ENCODE results near the gene TGM1.
A peak's percentile ranks its signal among the peaks of the same experiment; 100 is the strongest.

The TGM1 gene

DNA sequence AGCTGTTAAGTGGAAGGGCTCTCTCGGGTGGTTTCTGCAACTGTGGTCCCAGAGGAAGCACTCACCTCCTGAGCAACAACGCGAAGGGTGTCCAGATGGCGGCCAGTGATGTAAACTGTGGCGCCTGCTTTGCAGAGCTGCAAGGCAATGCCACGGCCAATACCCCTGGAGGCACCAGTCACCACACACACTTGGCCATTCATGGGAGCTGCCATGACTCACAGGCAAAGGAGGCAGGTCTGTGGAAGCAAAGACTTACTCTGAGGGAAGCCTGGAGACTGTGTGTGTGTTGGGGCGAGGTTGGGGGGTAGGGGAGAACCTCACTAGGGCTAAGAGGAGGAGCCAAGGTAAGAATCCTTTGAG, 35.9 kb upstream of the TGM1 start:
- Histone ChIP-seq H3K4me3 (IDR thresholded peaks at IDR 0.05; ENCODE audit: insufficient read depth, low read depth, low read length) (no peak overlapping the region), H3K36me3 (ENCODE audit: insufficient read depth) (no peaks in the 10 kb centered on the region), H3K4me2 (peak overlapping the region; percentile 78), H3K4me1 (ENCODE audit: low read depth, poor library complexity, severe bottlenecking) (peaks cover 14% of the 10 kb centered on the region), H3K27ac (peak overlapping the region; percentile 45; the same call in 1 of the 2 replicates), H3K9ac (peak overlapping the region; percentile 55; the same call in 1 of the 2 replicates), H3K27me3 (ENCODE audit: insufficient read depth, low read depth) (no peaks in the 10 kb centered on the region), H2AFZ (ENCODE audit: low read depth) (peak overlapping the region; percentile 66; the same call in 1 of the 2 replicates), H3K79me2 (ENCODE audit: insufficient read depth, low read depth) (peaks cover 12% of the 10 kb centered on the region; the same call in 1 of the 2 replicates), H4K20me1 (ENCODE audit: insufficient read depth) (no peaks in the 10 kb centered on the region)
- TF ChIP-seq, protein P1, sequence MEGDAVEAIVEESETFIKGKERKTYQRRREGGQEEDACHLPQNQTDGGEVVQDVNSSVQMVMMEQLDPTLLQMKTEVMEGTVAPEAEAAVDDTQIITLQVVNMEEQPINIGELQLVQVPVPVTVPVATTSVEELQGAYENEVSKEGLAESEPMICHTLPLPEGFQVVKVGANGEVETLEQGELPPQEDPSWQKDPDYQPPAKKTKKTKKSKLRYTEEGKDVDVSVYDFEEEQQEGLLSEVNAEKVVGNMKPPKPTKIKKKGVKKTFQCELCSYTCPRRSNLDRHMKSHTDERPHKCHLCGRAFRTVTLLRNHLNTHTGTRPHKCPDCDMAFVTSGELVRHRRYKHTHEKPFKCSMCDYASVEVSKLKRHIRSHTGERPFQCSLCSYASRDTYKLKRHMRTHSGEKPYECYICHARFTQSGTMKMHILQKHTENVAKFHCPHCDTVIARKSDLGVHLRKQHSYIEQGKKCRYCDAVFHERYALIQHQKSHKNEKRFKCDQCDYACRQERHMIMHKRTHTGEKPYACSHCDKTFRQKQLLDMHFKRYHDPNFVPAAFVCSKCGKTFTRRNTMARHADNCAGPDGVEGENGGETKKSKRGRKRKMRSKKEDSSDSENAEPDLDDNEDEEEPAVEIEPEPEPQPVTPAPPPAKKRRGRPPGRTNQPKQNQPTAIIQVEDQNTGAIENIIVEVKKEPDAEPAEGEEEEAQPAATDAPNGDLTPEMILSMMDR (conservative IDR thresholded peaks at IDR 0.05; ENCODE audit: low read depth, low read length): no peak

DNA sequence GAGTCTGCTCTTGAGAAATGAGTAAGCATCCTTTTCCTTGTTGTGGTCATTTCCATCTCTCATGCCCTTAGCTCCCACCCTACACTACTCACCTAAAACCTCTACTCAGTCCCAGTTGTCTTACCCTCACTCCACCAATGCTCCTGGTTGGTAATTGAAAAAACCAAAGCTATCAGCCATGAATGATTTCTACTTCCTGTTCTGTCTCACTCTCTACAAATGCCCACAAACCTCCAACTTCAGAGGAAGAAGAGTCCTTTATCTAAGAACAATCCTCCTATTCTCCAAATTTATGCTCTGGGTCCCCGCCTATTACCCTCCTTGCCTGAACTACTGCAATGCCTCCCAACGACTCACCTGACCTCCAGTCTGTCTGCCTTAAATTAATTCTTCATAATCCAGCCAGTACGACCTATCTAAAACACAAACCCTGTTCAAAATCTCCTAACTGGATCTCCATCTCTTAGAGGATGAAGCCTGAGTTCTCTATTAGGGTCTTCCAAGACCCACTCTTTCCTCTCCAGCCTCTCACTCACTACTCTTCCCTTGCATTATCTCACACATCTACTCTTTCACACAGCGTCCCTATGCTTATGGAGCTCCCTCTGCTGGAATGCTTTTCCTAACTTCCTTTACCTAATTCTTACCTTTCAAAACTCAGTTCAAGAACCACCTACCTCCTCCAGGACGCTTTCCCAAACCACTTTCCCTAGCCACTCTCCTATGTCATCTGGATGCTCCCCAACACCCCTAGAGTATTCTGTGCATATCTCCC, 34.4 kb upstream of the TGM1 start:
- Histone ChIP-seq H3K4me3 (IDR thresholded peaks at IDR 0.05; ENCODE audit: insufficient read depth, low read depth, low read length) (no peak overlapping the region), H2AFZ (ENCODE audit: low read depth) (no peak overlapping the region), H3K27me3 (ENCODE audit: insufficient read depth, low read depth) (no peaks in the 10 kb centered on the region), H3K9ac (no peak overlapping the region), H3K4me1 (ENCODE audit: low read depth, poor library complexity, severe bottlenecking) (peaks cover 14% of the 10 kb centered on the region), H3K79me2 (ENCODE audit: insufficient read depth, low read depth) (peaks cover 12% of the 10 kb centered on the region; the same call in 1 of the 2 replicates), H3K27ac (no peak overlapping the region), H3K36me3 (ENCODE audit: insufficient read depth) (no peaks in the 10 kb centered on the region), H4K20me1 (ENCODE audit: insufficient read depth) (no peaks in the 10 kb centered on the region), H3K4me2 (no peak overlapping the region)
- TF ChIP-seq, protein P1 (conservative IDR thresholded peaks at IDR 0.05; ENCODE audit: low read depth, low read length): no peak; the same call in 1 of the 2 replicates

DNA sequence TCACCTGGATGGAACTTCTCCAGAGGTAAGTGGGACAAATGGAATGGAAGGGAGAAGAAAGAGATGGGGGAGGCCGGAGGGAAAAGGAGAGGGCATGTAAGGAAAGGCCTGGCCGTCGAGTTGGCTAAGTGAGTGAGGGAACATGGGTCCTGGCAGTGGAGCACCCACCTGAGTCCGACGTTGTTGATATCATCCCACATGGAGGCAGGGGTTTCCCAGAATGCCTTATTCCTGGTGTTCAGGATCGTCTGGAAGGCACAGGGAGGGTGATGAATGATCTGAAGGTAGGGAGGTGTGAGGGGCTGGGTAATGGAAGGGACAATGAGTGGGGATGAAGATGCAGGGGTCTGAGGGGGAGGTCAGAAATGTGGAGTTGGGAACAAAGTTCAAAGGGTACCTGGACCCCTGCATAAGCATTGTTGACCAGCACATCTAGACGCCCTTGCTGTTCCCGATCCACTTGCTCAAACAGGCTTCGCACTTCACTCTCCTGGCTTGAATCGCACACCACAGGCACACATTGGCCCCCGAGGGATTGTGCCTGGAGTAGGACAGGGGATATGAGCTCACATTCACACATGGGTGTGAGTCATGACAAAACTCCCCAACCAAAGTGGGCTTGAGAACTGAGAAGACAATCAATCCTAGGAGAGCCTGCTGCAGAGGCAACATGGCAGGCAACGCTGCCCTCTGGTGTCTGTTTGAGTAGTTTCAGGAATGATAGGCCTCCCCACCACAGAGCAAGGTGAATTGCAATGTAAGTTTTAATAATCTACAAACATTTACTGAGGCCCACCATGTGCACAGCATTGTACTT, 33.6 kb upstream of the TGM1 start:
- Histone ChIP-seq H3K27me3 (ENCODE audit: insufficient read depth, low read depth) (no peaks in the 10 kb centered on the region), H2AFZ (ENCODE audit: low read depth) (no peak overlapping the region), H3K4me3 (IDR thresholded peaks at IDR 0.05; ENCODE audit: insufficient read depth, low read depth, low read length) (no peak overlapping the region), H3K27ac (no peak overlapping the region), H3K4me2 (no peak overlapping the region), H4K20me1 (ENCODE audit: insufficient read depth) (no peaks in the 10 kb centered on the region), H3K9ac (no peak overlapping the region), H3K4me1 (ENCODE audit: low read depth, poor library complexity, severe bottlenecking) (peaks cover 14% of the 10 kb centered on the region), H3K79me2 (ENCODE audit: insufficient read depth, low read depth) (peaks cover 12% of the 10 kb centered on the region; the same call in 1 of the 2 replicates), H3K36me3 (ENCODE audit: insufficient read depth) (no peaks in the 10 kb centered on the region)
- TF ChIP-seq, protein P1 (conservative IDR thresholded peaks at IDR 0.05; ENCODE audit: low read depth, low read length): peak; percentile 61

DNA sequence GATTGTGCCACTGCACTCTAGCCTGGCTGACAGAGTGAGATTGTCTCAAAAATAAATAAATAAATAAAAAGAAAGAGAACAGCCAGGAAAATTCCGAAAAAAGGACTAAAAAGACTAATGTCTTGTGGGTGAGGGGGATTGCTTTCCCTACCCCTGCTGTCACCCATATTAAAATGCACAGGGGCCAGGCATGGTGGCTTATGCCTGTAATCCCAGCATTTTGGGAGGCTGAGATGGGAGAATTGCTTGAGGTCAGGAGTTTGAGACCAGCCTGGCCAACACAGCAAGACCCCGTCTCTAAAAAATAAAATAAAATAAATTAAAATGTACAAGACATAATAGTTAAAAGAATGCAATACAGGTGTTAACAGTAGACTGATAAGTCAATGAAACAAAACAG, 30.5 kb upstream of the TGM1 start:
- peaks cover 9% of the 10 kb centered on the region for H3K4me1 ChIP-seq (ENCODE audit: low read depth, poor library complexity, severe bottlenecking)
- H3K4me3 ChIP-seq (IDR thresholded peaks at IDR 0.05; ENCODE audit: insufficient read depth, low read depth, low read length): no peak overlapping the region
- no peaks in the 10 kb centered on the region for H3K36me3 ChIP-seq (ENCODE audit: insufficient read depth)
- H3K27ac ChIP-seq: no peak overlapping the region
- H2AFZ ChIP-seq (ENCODE audit: low read depth): no peak overlapping the region
- H3K4me2 ChIP-seq: no peak overlapping the region
- H4K20me1 ChIP-seq (ENCODE audit: insufficient read depth): no peaks in the 10 kb centered on the region
- H3K27me3 ChIP-seq (ENCODE audit: insufficient read depth, low read depth): no peaks in the 10 kb centered on the region
- TF ChIP-seq, protein P1 (conservative IDR thresholded peaks at IDR 0.05; ENCODE audit: low read depth, low read length): no peak
- H3K9ac ChIP-seq: no peak overlapping the region
- H3K79me2 ChIP-seq (ENCODE audit: insufficient read depth, low read depth): no peaks in the 10 kb centered on the region

Data from KMS-11 (cell line).